Nucleus accumbens (tissue), 56 donors: ENCODE results near the gene MAPK14.

Experiments
- DNase-seq, 56 donors: peaks; one replicate each; lab custom pipeline; 2025; lab: John Stamatoyannopoulos, UW

MAPK14 gene

GRCh38 chr6:36034441-36034840 is 6.8 kb downstream of the MAPK14 start:
- DNase-seq: no peak

- DNase-seq: no peak
Observed at GRCh38 chr6:36035225-36035624, 7.6 kb downstream of the MAPK14 start.

- no peak for DNase-seq
Observed at GRCh38 chr6:36038120-36038876, 10.7 kb downstream of the MAPK14 start.

GRCh38 chr6:36039112-36039511 is 11.5 kb downstream of the MAPK14 start:
- no peak for DNase-seq

- no peak for DNase-seq
Observed at GRCh38 chr6:36040958-36041357, 13.3 kb downstream of the MAPK14 start.

- DNase-seq: no peak
Observed at GRCh38 chr6:36042618-36043260, 15.1 kb downstream of the MAPK14 start.

GRCh38 chr6:36049582-36049981 is 22.0 kb downstream of the MAPK14 start:
- no peak for DNase-seq

GRCh38 chr6:36050305-36050704 is 22.7 kb downstream of the MAPK14 start:
- no peak for DNase-seq

GRCh38 chr6:36050947-36051710 is 23.5 kb downstream of the MAPK14 start:
- peak in 3 of 56 donors; percentile 1 to 28 (median 2) for DNase-seq

- no peak for DNase-seq
Observed at GRCh38 chr6:36052097-36052496, 24.5 kb downstream of the MAPK14 start.

GRCh38 chr6:36053878-36054277 is 26.3 kb downstream of the MAPK14 start:
- DNase-seq: no peak

- no peak for DNase-seq
Observed at GRCh38 chr6:36054415-36054814, 26.8 kb downstream of the MAPK14 start.

- no peak for DNase-seq
Observed at GRCh38 chr6:36054956-36055355, 27.3 kb downstream of the MAPK14 start.

GRCh38 chr6:36056178-36056577 is 28.6 kb downstream of the MAPK14 start:
- no peak for DNase-seq

GRCh38 chr6:36061236-36061635 is 33.6 kb downstream of the MAPK14 start:
- DNase-seq: no peak

GRCh38 chr6:36062247-36062646 is 34.6 kb downstream of the MAPK14 start:
- no peak for DNase-seq

GRCh38 chr6:36063318-36064060 is 35.9 kb downstream of the MAPK14 start:
- no peak for DNase-seq

- no peak for DNase-seq
Observed at GRCh38 chr6:36064770-36065396, 37.3 kb downstream of the MAPK14 start.

GRCh38 chr6:36065916-36066315 is 38.3 kb downstream of the MAPK14 start:
- no peak for DNase-seq

GRCh38 chr6:36066817-36067216 is 39.2 kb downstream of the MAPK14 start:
- DNase-seq: no peak
